ENCODE results near the gene RAPGEF2.
"Not testable (repeated sequence)": the region's sequence is repeated elsewhere in the genome, so short reads cannot be mapped to it uniquely, and the experiment has no call there.

RAPGEF2 gene

GRCh38 chr4:159281771-159282170 is 178.9 kb downstream of the RAPGEF2 start:
- no peak for DNase-seq (ENCODE audit: low spot score)

GRCh38 chr4:159282329-159282728 is 179.4 kb downstream of the RAPGEF2 start:
- no peak for DNase-seq (ENCODE audit: low spot score)

GRCh38 chr4:159282944-159283343 is 180.1 kb downstream of the RAPGEF2 start:
- DNase-seq (ENCODE audit: low spot score), result no peak

- DNase-seq (ENCODE audit: low spot score), result no peak
Measured at GRCh38 chr4:159283696-159284095, 180.8 kb downstream of the RAPGEF2 start.

GRCh38 chr4:159284113-159284512 is 181.2 kb downstream of the RAPGEF2 start:
- DNase-seq (ENCODE audit: low spot score), result no peak

GRCh38 chr4:159284733-159285132 is 181.9 kb downstream of the RAPGEF2 start:
- no peak for DNase-seq (ENCODE audit: low spot score)

GRCh38 chr4:159287767-159288166 is 184.9 kb downstream of the RAPGEF2 start:
- DNase-seq (ENCODE audit: low spot score), result no peak

GRCh38 chr4:159289682-159290081 is 186.8 kb downstream of the RAPGEF2 start:
- DNase-seq (ENCODE audit: low spot score), result no peak

- no peak for DNase-seq (ENCODE audit: low spot score)
Measured at GRCh38 chr4:159290321-159291030, 187.6 kb downstream of the RAPGEF2 start.

GRCh38 chr4:159291176-159291575 is 188.3 kb downstream of the RAPGEF2 start:
- DNase-seq (ENCODE audit: low spot score), result no peak

GRCh38 chr4:159292137-159292896 is 189.4 kb downstream of the RAPGEF2 start:
- DNase-seq (ENCODE audit: low spot score), result no peak

- no peak for DNase-seq (ENCODE audit: low spot score)
Measured at GRCh38 chr4:159293811-159294515, 191.1 kb downstream of the RAPGEF2 start.

- no peak for DNase-seq (ENCODE audit: low spot score)
Measured at GRCh38 chr4:159296061-159296460, 193.2 kb downstream of the RAPGEF2 start.

- DNase-seq (ENCODE audit: low spot score), result no peak
Measured at GRCh38 chr4:159297091-159297490, 194.2 kb downstream of the RAPGEF2 start.

GRCh38 chr4:159298502-159298901 is 195.6 kb downstream of the RAPGEF2 start:
- no peak for DNase-seq (ENCODE audit: low spot score)

GRCh38 chr4:159303435-159303834 is 200.6 kb downstream of the RAPGEF2 start:
- DNase-seq (ENCODE audit: low spot score), result no peak

- DNase-seq (ENCODE audit: low spot score), result no peak
Measured at GRCh38 chr4:159305129-159305528, 202.2 kb downstream of the RAPGEF2 start.

- DNase-seq (ENCODE audit: low spot score), result no peak
Measured at GRCh38 chr4:159307929-159308328, 205.1 kb downstream of the RAPGEF2 start.

- DNase-seq (ENCODE audit: low spot score), result no peak
Measured at GRCh38 chr4:159308566-159309340, 205.9 kb downstream of the RAPGEF2 start.

- DNase-seq (ENCODE audit: low spot score), result no peak
Measured at GRCh38 chr4:159312236-159312635, 209.4 kb downstream of the RAPGEF2 start.

- not testable (repeated sequence) for DNase-seq (ENCODE audit: low spot score)
Measured at GRCh38 chr4:159315879-159316278, 213.0 kb downstream of the RAPGEF2 start.

GRCh38 chr4:159317203-159317602 is 214.3 kb downstream of the RAPGEF2 start:
- no peak for DNase-seq (ENCODE audit: low spot score)

Measured in germinal center (tissue), 1 donor.